ENCODE results near the gene MRPL18. TPM values are rescaled to one million over a fixed set of nuclear protein-coding genes. Genes with fewer than 3 reads are reported as not detected.

Gene MRPL18
- total and polyA plus RNA-seq, 2 of the 4 experiments (the other 2 are of a cell fraction), result 53.4 to 56.8 TPM

GRCh38 chr6:159817951-159818739, 27.9 kb downstream of the MRPL18 start:
- H2BK20ac ChIP-seq (ENCODE audit: low read depth, low read length), result no peak overlapping the region
- no peak overlapping the region for H2AK5ac ChIP-seq (ENCODE audit: low read depth, low read length)
- no peak overlapping the region for H4K8ac ChIP-seq (ENCODE audit: low read depth in 2 of 2, low read length in 2 of 2)
- no peak overlapping the region for H3K4me2 ChIP-seq (ENCODE audit: low read depth, low read length)
- H3K56ac ChIP-seq (ENCODE audit: extremely low read depth, insufficient read depth, low read length), result no peak overlapping the region
- H3K9me1 ChIP-seq (ENCODE audit: insufficient read depth, low read length), result no peaks in the 10 kb centered on the region; the same call in 1 of the 2 replicates
- no peak overlapping the region for H2BK5ac ChIP-seq (ENCODE audit: low read depth, low read length, poor library complexity, severe bottlenecking)
- no peaks in the 10 kb centered on the region for H3K36me3 ChIP-seq (ENCODE audit: control insufficient read depth, insufficient read depth, low read length)
- H3K27me3 ChIP-seq (ENCODE audit: control insufficient read depth, insufficient read depth, low read length), result peaks cover 30% of the 10 kb centered on the region
- no peak overlapping the region for H2AK9ac ChIP-seq (replicated peaks; ENCODE audit: low read depth, low read length, poor library complexity)
- in situ Hi-C loops (cut with MboI; ENCODE audit: low sequenced_read_pairs) (loop anchor here (25.0 kb wide), 1 partner anchor 631 kb away; no protein-coding TSS in a partner anchor), intact Hi-C loops (cut with micrococcal nuclease) (no loop called here), dilution Hi-C loops (cut with HindIII; ENCODE audit: low sequenced_read_pairs, unreplicated experiment) (no loop called here)
- no peak overlapping the region for H3K4ac ChIP-seq (ENCODE audit: low read depth, low read length)
- no peak for ATAC-seq (ENCODE audit: low read depth)
- ChIA-PET POLR2A (ENCODE audit: unreplicated experiment) (no interaction called here), CTCF (no interaction called here)
- H3K14ac ChIP-seq (replicated peaks; ENCODE audit: low read depth, low read length), result no peak overlapping the region
- H3K9ac ChIP-seq (ENCODE audit: low read depth, low read length), result no peak overlapping the region
- no peak overlapping the region for H2BK120ac ChIP-seq (ENCODE audit: low read depth, low read length)
- no peaks in the 10 kb centered on the region for H4K20me1 ChIP-seq (ENCODE audit: insufficient read depth, low read length)
- peaks cover 2% of the 10 kb centered on the region; the same call in 1 of the 2 replicates for H3K4me1 ChIP-seq (ENCODE audit: control insufficient read depth, insufficient read depth, low read length)
- no peak overlapping the region for H2AFZ ChIP-seq (replicated peaks; ENCODE audit: low read length, poor library complexity)
- 94% methylated on average over 6 of the region's 23 CpGs; no CpG with 5 or more reads in 1 of the 2 experiments for WGBS, 2 experiments (ENCODE audit: extremely low coverage in 2 of 2, insufficient read length in 1 of 2)
- H3K27ac ChIP-seq (ENCODE audit: insufficient read depth, low read length), result no peak overlapping the region
- no peaks in the 10 kb centered on the region for H3K9me3 ChIP-seq (ENCODE audit: control insufficient read depth, insufficient read depth, low read length)
- DNase-seq, result no peak
- no peak overlapping the region for H4K91ac ChIP-seq (ENCODE audit: insufficient read depth, low read depth, low read length)
- no peaks in the 10 kb centered on the region for H3K79me1 ChIP-seq (ENCODE audit: low read depth in 1 of 2, low read length in 2 of 2)
- H3K23ac ChIP-seq (ENCODE audit: low read depth, low read length), result no peak overlapping the region
- BruUV-seq (replicated peaks), result no TSS peak
- H3K18ac ChIP-seq (ENCODE audit: low read depth, low read length), result no peak overlapping the region
- H3K4me3 ChIP-seq (ENCODE audit: insufficient read depth, low read depth, low read length), result no peak overlapping the region
- H2BK15ac ChIP-seq (ENCODE audit: low read depth, low read length), result no peak overlapping the region
- H4K5ac ChIP-seq (ENCODE audit: low read depth, low read length), result no peak overlapping the region
- TF ChIP-seq MAZ (IDR thresholded peaks at IDR 0.05; ENCODE audit: borderline replicate concordance, low read depth, low read length) (no peak), MAFK (IDR thresholded peaks at IDR 0.05; ENCODE audit: low read depth, low read length) (no peak), CTCF (conservative IDR thresholded peaks at IDR 0.05; ENCODE audit: low read depth, low read length) (no peak), POLR2A (IDR thresholded peaks at IDR 0.05; ENCODE audit: low read depth, low read length) (no peak), NFE2L2 (IDR thresholded peaks at IDR 0.05; ENCODE audit: low read depth, low read length) (no peak), CHD1 (IDR thresholded peaks at IDR 0.05; ENCODE audit: low read depth, low read length) (no peak), RAD21 (IDR thresholded peaks at IDR 0.05; ENCODE audit: low read length) (no peak), FOS (IDR thresholded peaks at IDR 0.05; ENCODE audit: low read depth, low read length) (no peak), SMC3 (IDR thresholded peaks at IDR 0.05; ENCODE audit: low read depth, low read length) (no peak), CEBPB (IDR thresholded peaks at IDR 0.05; ENCODE audit: low read depth, low read length) (no peak), MXI1 (IDR thresholded peaks at IDR 0.05; ENCODE audit: borderline replicate concordance, low read depth, low read length) (no peak), BHLHE40 (IDR thresholded peaks at IDR 0.05; ENCODE audit: low read depth, low read length) (no peak), RCOR1 (IDR thresholded peaks at IDR 0.05; ENCODE audit: insufficient replicate concordance, low read length) (no peak)
- TF ChIP-seq, protein P1, sequence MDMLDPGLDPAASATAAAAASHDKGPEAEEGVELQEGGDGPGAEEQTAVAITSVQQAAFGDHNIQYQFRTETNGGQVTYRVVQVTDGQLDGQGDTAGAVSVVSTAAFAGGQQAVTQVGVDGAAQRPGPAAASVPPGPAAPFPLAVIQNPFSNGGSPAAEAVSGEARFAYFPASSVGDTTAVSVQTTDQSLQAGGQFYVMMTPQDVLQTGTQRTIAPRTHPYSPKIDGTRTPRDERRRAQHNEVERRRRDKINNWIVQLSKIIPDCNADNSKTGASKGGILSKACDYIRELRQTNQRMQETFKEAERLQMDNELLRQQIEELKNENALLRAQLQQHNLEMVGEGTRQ (IDR thresholded peaks at IDR 0.05; ENCODE audit: low read depth, low read length), result no peak
- TF ChIP-seq, protein P2, sequence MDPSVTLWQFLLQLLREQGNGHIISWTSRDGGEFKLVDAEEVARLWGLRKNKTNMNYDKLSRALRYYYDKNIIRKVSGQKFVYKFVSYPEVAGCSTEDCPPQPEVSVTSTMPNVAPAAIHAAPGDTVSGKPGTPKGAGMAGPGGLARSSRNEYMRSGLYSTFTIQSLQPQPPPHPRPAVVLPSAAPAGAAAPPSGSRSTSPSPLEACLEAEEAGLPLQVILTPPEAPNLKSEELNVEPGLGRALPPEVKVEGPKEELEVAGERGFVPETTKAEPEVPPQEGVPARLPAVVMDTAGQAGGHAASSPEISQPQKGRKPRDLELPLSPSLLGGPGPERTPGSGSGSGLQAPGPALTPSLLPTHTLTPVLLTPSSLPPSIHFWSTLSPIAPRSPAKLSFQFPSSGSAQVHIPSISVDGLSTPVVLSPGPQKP (IDR thresholded peaks at IDR 0.05; ENCODE audit: borderline replicate concordance, low read depth, low read length), result no peak
